DOHH2 (cell line): Measurements from ENCODE around the gene H1-8.

Source experiments
- EZH2phosphoT487 ChIP-seq: fragments of 200-600 bp; sonication (generic); IDR thresholded peaks from 2 replicates; pipeline ENCODE4 v1.6.1; 2017; ENCODE audit warnings: borderline replicate concordance, mild to moderate bottlenecking, antibody characterized with exemption, low read length, moderate library complexity, mixed read lengths
- TF ChIP-seq, protein P1 (sequence below): fragments of 200-600 bp; sonication (generic); IDR thresholded peaks from one replicate; pipeline ENCODE4 v1.5.1; 2014; ENCODE audit warnings: antibody characterized with exemption, mild to moderate bottlenecking, low read depth, low read length; ENCODE audit not compliant: poor library complexity, severe bottlenecking

GRCh38 chr3:129594409-129594808, 51.4 kb downstream of the H1-8 start:
- TF ChIP-seq, protein P1, sequence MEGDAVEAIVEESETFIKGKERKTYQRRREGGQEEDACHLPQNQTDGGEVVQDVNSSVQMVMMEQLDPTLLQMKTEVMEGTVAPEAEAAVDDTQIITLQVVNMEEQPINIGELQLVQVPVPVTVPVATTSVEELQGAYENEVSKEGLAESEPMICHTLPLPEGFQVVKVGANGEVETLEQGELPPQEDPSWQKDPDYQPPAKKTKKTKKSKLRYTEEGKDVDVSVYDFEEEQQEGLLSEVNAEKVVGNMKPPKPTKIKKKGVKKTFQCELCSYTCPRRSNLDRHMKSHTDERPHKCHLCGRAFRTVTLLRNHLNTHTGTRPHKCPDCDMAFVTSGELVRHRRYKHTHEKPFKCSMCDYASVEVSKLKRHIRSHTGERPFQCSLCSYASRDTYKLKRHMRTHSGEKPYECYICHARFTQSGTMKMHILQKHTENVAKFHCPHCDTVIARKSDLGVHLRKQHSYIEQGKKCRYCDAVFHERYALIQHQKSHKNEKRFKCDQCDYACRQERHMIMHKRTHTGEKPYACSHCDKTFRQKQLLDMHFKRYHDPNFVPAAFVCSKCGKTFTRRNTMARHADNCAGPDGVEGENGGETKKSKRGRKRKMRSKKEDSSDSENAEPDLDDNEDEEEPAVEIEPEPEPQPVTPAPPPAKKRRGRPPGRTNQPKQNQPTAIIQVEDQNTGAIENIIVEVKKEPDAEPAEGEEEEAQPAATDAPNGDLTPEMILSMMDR, result no peak
- no peak for TF ChIP-seq EZH2phosphoT487
